ENCODE measurements around the gene PAK2.

- no peak for TF ChIP-seq CTCF (IDR thresholded peaks at IDR 0.05)
- no peak for TF ChIP-seq POLR2A (IDR thresholded peaks at IDR 0.05)
- no peak for TF ChIP-seq EP300 (IDR thresholded peaks at IDR 0.05)
These were observed 31.2 kb upstream of the PAK2 start for GRCh38 chr3:196708467-196708866.

Data from tibial nerve (tissue), 4 donors.